Activated B cell treated with CpG ODN at 0.5 μM for 24 hours (primary cell): ENCODE data around the gene CORO2B. TPM values are rescaled to one million over a fixed set of nuclear protein-coding genes. Genes with fewer than 3 reads are reported as not detected.

ENCODE experiments used
- ATAC-seq: fragments of 200-7000 bp; cut with Tn5 transposase; one replicate; pipeline ENCODE4 v1.10.0; 2021; ENCODE audit warnings: low read depth, mild to moderate bottlenecking, moderate library complexity
- CTCF ChIA-PET: fragments of 350-600 bp; sonication (Branson Sonifier 250); formaldehyde crosslinking; loops from one replicate; lab custom pipeline; 2021; ENCODE audit warnings: antibody characterized with exemption; lab: Charles Lee
- POLR2A ChIA-PET: fragments of 350-600 bp; sonication (Branson Sonifier 250); formaldehyde crosslinking; loops from one replicate; lab custom pipeline; 2021; ENCODE audit warnings: antibody characterized with exemption; lab: Charles Lee
- DNase-seq: peaks from one replicate; pipeline ENCODE4 v3.0.0; 2022
- H3K27ac Mint-ChIP-seq: one replicate; pipeline ENCODE4 v1.8.0; 2020; ENCODE audit warnings: mixed read lengths
- H3K27me3 Mint-ChIP-seq: one replicate; pipeline ENCODE4 v1.8.0; 2021; ENCODE audit warnings: mixed read lengths
- H3K36me3 Mint-ChIP-seq: one replicate; pipeline ENCODE4 v1.8.0; 2021; ENCODE audit warnings: low read depth, mixed read lengths
- H3K4me1 Mint-ChIP-seq: one replicate; pipeline ENCODE4 v1.8.0; 2021; ENCODE audit warnings: mixed read lengths
- H3K4me3 Mint-ChIP-seq: one replicate; pipeline ENCODE4 v1.8.0; 2020; ENCODE audit warnings: mild to moderate bottlenecking, mixed read lengths
- H3K9me3 Mint-ChIP-seq: one replicate; pipeline ENCODE4 v1.8.0; 2020; ENCODE audit warnings: mixed read lengths
- CTCF ChIP-seq: fragments of 200-600 bp; IDR thresholded peaks from one replicate; pipeline ENCODE4 v1.8.0; 2022; ENCODE audit warnings: antibody characterized with exemption, mild to moderate bottlenecking
- intact Hi-C: fragments of 100-400 bp; cut with micrococcal nuclease; formaldehyde crosslinking; loops from one replicate; pipeline ENCODE4 v1.15.1; 2024
- total RNA-seq: library from RNA; stranded (reverse); gene quantifications from 2 replicates; pipeline ENCODE4 v1.2.3, GENCODE V29; 2022

Gene CORO2B
- total RNA-seq, 1 donor from 2014 or later: 1.0 TPM

- DNase-seq: no peak
- CTCF ChIA-PET: interaction anchor here (1.3 to 2.2 kb wide), 4 partner anchors 10 to 81 kb away, joined by 3 to 9 read pairs (median 6); no protein-coding TSS in a partner anchor
Measured at GRCh38 chr15:68630836-68631235, 52.0 kb downstream of the CORO2B start.

DNA sequence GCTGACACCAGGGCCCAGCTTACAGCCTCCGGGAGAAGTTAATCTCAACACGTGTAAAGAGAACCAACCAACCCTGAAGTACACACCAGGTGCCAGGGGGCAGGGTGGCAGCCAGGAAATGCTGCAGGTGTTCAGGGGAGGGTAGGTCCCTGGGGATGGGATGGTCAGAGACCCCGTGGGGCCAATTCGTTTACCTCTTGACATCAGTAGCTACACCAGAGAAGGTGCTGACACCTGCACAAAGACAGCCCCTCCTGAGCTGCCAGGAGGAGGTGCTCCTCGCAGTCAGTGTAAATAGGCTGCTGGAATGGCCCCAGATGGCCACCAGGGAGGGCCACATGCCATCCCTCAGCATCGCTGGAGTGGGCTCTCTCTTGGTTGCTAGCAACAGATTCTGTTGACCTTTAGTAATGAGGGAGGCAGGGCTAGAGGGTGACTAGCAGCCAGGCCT, 52.8 kb downstream of the CORO2B start:
- peak; percentile 37 for DNase-seq
- TF ChIP-seq CTCF: no peak
- H3K4me3 Mint-ChIP-seq: peak overlapping the region; percentile 60
- no peaks in the 10 kb centered on the region for H3K36me3 Mint-ChIP-seq
- H3K4me1 Mint-ChIP-seq: peaks cover 98% of the 10 kb centered on the region
- H3K27ac Mint-ChIP-seq: peak overlapping the region; percentile 77
- intact Hi-C loops: loop anchor here (2.0 to 5.0 kb wide), 2 partner anchors 41 to 53 kb away; partner anchors contain the start of gene CORO2B
- ChIA-PET CTCF (interaction anchor here (0.8 to 2.2 kb wide), 7 partner anchors 11 to 82 kb away, joined by 3 to 9 read pairs (median 5); no protein-coding TSS in a partner anchor), POLR2A (interaction anchor here (1.2 to 2.6 kb wide), 3 partner anchors 51 to 72 kb away, joined by 3 to 8 read pairs (median 4); no protein-coding TSS in a partner anchor)
- H3K9me3 Mint-ChIP-seq: no peaks in the 10 kb centered on the region
- ATAC-seq: peak; percentile 77
- no peaks in the 10 kb centered on the region for H3K27me3 Mint-ChIP-seq

More at GRCh38 chr15:68630836-68631235, 52.0 kb downstream of the CORO2B start:
- Mint-ChIP-seq H3K36me3 (no peaks in the 10 kb centered on the region), H3K9me3 (no peaks in the 10 kb centered on the region), H3K4me3 (peak overlapping the region; percentile 49), H3K27me3 (peaks cover under 1% of the 10 kb centered on the region), H3K4me1 (peaks cover 100% of the 10 kb centered on the region), H3K27ac (peak overlapping the region; percentile 77)
- no peak for ATAC-seq
- POLR2A ChIA-PET: interaction anchor here (0.6 to 2.6 kb wide), 4 partner anchors 43 to 71 kb away, joined by 3 to 11 read pairs (median 6); no protein-coding TSS in a partner anchor
- TF ChIP-seq CTCF: no peak
- intact Hi-C loops: loop anchor here (2.0 to 5.0 kb wide), 2 partner anchors 41 to 52 kb away; partner anchors contain the start of gene CORO2B

DNA sequence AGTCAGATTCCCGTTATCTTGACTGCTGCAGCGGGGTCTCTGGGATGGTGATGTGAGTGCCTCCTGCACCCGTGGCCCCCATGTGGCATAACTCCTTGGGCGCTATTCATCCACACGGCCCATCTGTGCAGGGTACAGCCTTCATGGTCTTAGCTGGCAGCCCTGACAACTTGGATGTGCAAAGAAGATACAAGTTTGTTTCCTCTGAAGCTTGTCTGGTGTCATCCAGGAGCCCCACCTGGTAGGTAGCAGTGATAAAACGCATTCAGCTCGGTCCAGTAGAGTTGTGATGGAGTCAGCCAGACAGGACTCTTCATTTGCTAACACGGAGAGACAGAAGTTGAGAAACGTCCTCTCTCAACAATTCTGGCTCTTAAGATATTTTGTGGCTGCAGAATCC, 53.3 kb downstream of the CORO2B start:
- POLR2A ChIA-PET: interaction anchor here (1.2 to 2.6 kb wide), 3 partner anchors 52 to 73 kb away, joined by 3 to 8 read pairs (median 4); no protein-coding TSS in a partner anchor
- peak overlapping the region; percentile 77 for H3K27ac Mint-ChIP-seq
- H3K9me3 Mint-ChIP-seq: no peaks in the 10 kb centered on the region
- H3K4me3 Mint-ChIP-seq: peak overlapping the region; percentile 11
- CTCF ChIA-PET: interaction anchor here (0.8 to 2.2 kb wide), 5 partner anchors 19 to 82 kb away, joined by 3 to 9 read pairs (median 6); no protein-coding TSS in a partner anchor
- ATAC-seq: peak; percentile 4
- H3K27me3 Mint-ChIP-seq: no peaks in the 10 kb centered on the region
- intact Hi-C loops: loop anchor here (5.0 kb wide), 1 partner anchor 40 kb away; no protein-coding TSS in a partner anchor
- no peak for DNase-seq
- no peaks in the 10 kb centered on the region for H3K36me3 Mint-ChIP-seq
- peaks cover 97% of the 10 kb centered on the region for H3K4me1 Mint-ChIP-seq
- no peak for TF ChIP-seq CTCF

DNA sequence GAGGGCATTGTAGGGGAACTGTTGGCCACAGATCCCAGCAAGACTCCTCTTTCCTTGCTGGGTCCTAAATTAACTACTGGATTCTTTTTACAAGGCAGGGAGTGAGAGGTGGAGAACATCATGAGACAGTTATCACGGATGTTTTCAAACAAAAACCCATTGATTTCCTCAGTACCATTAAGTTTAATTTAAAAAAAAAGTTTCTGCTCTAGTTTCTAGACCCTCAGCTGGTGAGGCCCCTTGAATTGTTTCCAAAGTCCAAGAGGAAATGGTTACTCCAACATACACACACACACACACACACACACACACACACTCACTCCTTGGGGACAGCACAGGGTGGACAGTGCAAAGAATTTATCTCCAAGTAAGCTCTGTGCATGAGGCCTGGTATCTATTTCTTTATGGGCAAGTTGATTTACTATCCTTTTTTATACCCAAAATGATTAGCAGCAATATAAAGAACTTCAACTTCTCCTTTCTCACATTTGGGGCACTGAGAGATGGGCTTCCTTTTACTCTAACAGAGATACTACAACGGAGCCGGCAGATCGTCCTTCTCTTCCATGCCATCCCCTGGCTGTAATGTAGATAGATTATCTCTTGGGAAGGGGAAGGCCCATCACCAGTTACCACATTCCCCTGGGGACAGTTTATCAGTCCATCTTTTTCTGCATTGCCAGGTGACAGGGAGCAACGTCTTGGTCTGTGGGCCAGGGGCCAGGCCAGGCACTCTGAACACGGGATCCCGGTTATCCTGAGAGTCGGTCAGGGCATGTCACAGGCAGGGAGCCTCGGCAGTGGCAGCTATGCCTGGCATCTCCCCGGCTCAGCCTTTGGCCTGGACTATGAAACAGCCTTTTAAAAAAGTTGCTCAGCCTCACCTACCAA, 54.7 kb downstream of the CORO2B start:
- CTCF ChIA-PET: interaction anchor here (1.2 to 1.7 kb wide), 2 partner anchors 31 to 76 kb away, joined by 3 read pairs; no protein-coding TSS in a partner anchor
- H3K27me3 Mint-ChIP-seq: no peaks in the 10 kb centered on the region
- H3K4me1 Mint-ChIP-seq: peaks cover 94% of the 10 kb centered on the region
- DNase-seq (no peak), ATAC-seq (no peak)
- peak overlapping the region; percentile 24 for H3K27ac Mint-ChIP-seq
- peak overlapping the region; percentile 19 for H3K4me3 Mint-ChIP-seq
- no peaks in the 10 kb centered on the region for H3K9me3 Mint-ChIP-seq
- TF ChIP-seq CTCF: no peak
- H3K36me3 Mint-ChIP-seq: no peaks in the 10 kb centered on the region
- intact Hi-C loops: loop anchor here (5.0 kb wide), 1 partner anchor 39 kb away; no protein-coding TSS in a partner anchor
- POLR2A ChIA-PET: interaction anchor here (2.6 kb wide), 1 partner anchor 53 kb away, joined by 8 read pairs; no protein-coding TSS in a partner anchor
